GM19240 (cell line): Measurements from ENCODE around the gene CCDC57.
"Not testable (repeated sequence)": the region's sequence is repeated elsewhere in the genome, so short reads cannot be mapped to it uniquely, and the experiment has no call there.

Source experiments
- DNase-seq: peaks from one replicate; pipeline ENCODE4 v3.0.0; 2011; ENCODE audit warnings: low spot score; ENCODE audit not compliant: insufficient read length

The CCDC57 gene

GRCh38 chr17:82155606-82156005 is 57.0 kb downstream of the CCDC57 start:
- DNase-seq: no peak

GRCh38 chr17:82154881-82155331 is 57.7 kb downstream of the CCDC57 start:
- no peak for DNase-seq

GRCh38 chr17:82153745-82154375 is 58.8 kb downstream of the CCDC57 start:
- peak; percentile 78 for DNase-seq

GRCh38 chr17:82153295-82153691 is 59.3 kb downstream of the CCDC57 start:
- DNase-seq: no peak

DNA sequence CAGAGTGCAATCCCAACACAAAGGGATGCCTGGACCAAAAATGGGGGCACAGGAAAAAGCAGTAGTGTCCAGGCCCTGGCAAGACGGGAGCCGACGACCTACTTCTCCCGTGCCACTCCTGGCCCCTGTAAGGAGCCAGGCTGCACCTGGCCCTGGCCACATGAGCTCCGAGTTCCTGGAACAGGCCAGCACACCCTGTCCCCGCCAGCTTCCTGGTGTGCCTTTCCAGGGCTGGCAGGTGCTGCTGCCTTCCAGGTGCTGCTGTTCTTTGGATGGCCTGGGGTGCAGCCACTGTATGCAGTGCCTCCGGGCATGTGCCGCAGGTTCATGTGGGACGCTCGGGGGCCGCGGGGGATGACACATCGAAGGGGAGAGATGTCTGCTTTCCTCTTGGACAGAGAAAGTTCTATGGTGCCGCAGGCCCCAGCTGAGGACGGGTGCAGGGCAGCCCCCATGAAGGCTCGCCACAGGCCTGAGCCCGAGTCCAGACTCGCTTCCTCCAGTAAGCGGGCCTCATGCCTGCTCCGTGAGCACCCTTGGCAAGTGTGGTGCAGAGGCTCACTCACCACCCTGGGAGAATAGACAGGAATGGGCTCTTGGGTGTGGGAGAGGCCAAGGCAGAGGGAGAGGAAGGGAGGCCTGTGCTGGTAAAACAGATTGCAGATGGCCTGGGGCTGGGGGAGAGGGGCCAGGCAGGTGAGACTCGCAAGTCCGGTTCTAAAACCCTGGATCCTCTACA is 59.9 kb downstream of the CCDC57 start:
- no peak for DNase-seq

DNA sequence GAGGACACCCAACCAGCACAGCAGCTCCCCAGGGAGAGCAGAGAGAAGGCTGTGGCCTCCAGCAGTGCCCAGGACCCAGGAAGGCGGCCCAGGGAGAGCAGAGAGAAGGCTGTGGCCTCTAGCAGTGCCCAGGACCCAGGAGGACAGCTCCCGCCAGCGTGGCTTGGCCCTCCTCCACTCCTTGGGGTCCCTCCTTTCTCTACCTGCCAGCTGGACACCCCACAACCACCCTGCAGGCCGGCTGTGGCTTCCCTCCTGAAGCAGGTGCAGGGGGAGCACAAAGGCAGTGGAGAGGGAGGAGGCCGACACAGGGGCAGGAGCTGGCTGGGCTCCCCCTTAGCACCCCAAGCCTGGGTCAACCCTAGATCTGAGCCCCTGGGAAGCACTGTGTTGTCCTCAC is 60.5 kb downstream of the CCDC57 start:
- no peak for DNase-seq

GRCh38 chr17:82151106-82151957 is 61.3 kb downstream of the CCDC57 start:
- no peak for DNase-seq

DNA sequence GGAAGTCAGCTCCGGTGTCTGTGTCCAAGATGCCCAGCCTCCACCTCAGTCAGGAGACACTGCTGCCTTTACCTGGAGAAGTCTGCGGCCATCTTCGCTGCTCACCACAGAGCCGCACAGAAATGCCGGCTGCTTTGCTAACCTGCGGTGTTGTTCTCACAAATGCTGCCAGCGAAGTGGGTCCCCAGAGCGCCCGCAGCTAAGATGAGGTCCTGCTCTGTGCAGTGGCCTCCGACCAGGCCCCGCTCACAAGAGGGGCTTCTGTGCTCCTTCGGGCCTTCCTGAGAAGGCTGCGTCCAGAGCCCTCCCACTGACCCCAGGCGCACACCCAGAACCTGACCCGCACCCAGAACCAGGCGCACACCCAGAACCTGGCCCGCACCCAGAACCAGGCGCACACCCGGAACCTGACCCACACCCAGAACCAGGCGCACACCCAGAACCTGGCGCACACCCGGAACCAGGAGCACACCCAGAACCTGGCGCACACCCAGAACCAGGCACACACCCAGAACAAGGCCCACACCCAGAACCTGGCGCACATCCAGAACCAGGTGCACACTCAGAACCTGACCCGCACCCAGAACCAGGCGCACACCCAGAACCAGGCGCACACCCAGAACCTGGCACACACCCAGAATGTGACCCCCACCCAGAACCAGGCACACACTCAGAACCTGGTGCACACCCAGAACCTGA is 63.1 kb downstream of the CCDC57 start:
- no peak for DNase-seq

- no peak for DNase-seq
Observed at GRCh38 chr17:82148997-82149396, 63.6 kb downstream of the CCDC57 start.

- DNase-seq: no peak
Observed at GRCh38 chr17:82148011-82148410, 64.6 kb downstream of the CCDC57 start.

GRCh38 chr17:82146663-82147654 is 65.7 kb downstream of the CCDC57 start:
- DNase-seq: no peak

DNA sequence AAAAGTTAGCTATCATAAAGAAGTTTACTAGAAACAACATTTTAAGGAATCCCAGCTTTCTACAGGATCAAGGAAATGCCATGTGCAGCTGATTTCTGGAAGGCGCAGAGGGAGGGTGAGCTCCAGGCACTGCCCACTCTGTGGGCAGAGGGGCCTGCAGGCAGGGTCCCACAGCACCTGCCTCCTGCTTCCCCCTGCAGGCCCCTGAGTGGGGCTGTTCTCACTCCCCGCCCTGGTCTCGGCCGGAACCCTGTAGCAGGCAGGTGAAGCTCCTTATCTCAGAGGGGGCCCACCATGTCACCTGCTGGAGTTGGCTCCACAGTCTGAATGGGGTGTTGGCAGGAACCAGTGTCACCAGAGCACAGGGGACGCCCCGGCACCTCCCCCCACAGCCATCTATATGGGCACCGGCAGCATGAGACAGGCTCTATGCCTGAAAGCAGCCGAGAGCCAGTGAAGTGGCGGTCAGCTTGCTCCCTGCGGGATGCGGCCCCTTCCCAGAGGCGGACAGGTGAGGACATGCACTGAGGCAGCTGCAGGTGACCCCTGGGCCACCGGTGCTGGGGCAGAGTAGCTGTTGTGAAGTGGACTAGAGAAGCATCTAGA is 67.0 kb downstream of the CCDC57 start:
- DNase-seq: no peak

GRCh38 chr17:82143333-82143732 is 69.3 kb downstream of the CCDC57 start:
- DNase-seq: no peak

- not testable (repeated sequence) for DNase-seq
Observed at GRCh38 chr17:82139961-82140360, 72.7 kb downstream of the CCDC57 start.

DNA sequence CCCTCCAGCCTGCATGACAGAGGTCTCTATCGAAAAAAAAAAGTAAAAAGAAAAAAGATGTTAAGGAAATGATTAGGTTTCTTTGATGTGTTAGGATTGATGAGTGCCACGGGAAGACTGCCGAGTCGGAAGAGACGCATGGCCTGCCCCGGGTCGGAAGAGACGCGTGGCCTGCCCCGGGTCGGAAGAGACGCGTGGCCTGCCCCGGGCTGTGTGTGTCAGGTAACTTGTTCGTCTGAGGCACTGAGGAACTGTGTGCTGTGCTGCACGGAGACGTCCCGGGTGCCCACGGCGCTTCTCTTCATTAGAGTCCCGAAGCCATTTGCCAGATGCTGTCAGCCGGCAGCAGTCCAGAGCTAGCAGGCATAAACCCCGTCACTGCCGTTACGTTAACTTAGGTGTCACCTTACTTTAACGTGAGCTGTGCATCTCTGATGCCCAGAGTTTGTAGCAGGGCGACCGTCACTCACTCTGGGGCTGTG is 74.1 kb downstream of the CCDC57 start:
- no peak for DNase-seq

GRCh38 chr17:82134101-82134500 is 78.5 kb downstream of the CCDC57 start:
- DNase-seq: no peak

- DNase-seq: not testable (repeated sequence)
Observed at GRCh38 chr17:82133166-82133953, 79.3 kb downstream of the CCDC57 start.

DNA sequence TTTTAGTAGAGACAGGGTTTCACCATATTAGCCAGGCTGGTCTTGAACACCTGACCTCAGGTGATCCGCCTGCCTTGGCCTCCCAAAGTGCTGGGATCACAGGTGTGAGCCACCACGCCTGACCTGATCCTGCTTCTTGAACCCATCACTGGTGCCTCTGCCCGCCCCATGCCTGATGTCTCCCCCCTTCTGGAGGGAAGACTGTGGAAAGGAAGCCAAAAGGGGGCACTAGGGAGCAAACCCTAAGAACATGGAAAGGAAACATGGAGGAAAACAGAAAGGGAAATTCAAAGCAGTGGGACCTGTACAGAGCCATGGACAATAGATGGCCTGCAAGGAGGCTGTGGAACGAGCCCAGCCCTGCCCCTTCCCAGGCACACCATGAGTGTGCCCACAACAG is 83.5 kb downstream of the CCDC57 start:
- no peak for DNase-seq

- DNase-seq: no peak
Observed at GRCh38 chr17:82128287-82128686, 84.4 kb downstream of the CCDC57 start.
